ENCODE results near the gene PNCK.

DNA sequence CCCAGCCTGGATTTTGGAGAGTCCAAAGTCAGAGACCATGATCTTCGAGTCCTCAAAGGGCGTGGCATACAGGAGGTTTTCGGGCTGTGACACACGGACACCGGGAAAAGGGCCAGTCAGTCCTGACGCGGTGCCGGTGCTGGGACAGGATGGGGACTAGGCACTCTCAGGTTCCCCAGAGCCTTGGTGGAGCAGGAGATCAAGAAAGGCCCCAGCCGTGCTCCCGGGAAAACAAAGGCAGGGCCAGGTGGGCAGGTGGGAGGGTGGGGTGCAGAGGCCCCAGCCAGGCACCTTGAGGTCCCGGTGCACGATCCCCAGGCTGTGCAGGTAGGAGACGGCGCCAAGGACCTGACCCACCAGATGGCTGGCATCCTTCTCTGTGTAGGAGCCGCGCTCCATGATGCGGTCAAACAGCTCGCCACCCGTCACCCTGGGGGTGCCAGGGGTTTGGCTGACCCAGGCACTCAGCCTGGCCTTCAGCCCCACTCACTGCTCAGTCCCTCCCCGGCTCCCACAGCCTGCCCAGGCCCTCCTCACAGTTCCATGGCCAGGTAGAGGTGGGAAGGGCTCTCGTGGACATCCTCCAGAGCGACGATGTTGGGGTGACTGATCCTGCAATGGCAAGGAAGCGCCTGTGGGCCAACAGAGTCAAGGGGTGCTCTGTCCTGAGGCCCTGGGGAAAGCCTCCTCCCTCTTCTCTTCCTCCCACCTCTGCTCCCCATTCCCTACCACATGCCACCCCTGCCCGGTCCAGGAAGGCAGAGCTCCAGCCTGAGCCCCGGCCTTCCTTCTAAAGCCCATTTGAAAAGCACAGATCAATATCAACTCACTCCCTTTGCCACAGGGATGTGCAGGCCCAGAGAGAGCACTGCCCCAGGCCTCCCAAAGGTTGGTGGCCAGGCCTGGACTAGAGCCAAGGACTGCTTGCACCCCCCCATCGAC, 1.8 kb downstream of the PNCK start:
- TF ChIP-seq, protein P1, sequence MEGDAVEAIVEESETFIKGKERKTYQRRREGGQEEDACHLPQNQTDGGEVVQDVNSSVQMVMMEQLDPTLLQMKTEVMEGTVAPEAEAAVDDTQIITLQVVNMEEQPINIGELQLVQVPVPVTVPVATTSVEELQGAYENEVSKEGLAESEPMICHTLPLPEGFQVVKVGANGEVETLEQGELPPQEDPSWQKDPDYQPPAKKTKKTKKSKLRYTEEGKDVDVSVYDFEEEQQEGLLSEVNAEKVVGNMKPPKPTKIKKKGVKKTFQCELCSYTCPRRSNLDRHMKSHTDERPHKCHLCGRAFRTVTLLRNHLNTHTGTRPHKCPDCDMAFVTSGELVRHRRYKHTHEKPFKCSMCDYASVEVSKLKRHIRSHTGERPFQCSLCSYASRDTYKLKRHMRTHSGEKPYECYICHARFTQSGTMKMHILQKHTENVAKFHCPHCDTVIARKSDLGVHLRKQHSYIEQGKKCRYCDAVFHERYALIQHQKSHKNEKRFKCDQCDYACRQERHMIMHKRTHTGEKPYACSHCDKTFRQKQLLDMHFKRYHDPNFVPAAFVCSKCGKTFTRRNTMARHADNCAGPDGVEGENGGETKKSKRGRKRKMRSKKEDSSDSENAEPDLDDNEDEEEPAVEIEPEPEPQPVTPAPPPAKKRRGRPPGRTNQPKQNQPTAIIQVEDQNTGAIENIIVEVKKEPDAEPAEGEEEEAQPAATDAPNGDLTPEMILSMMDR (IDR thresholded peaks at IDR 0.05): no peak
- TF ChIP-seq POLR2A (IDR thresholded peaks at IDR 0.05): no peak
